ENCODE results near the gene CABLES2. TPM values are rescaled to one million over a fixed set of nuclear protein-coding genes. Genes with fewer than 3 reads are reported as not detected.

CABLES2 gene
- total RNA-seq, 2 experiments from 2014 or later, result 13.2 to 13.7 TPM

- H3K9me3 Mint-ChIP-seq, result no peaks in the 10 kb centered on the region
- no peak overlapping the region for H3K27ac Mint-ChIP-seq
- CTCF ChIA-PET, result no interaction called here
- H3K27me3 Mint-ChIP-seq, result no peaks in the 10 kb centered on the region
- DNase-seq, result no peak
- no peaks in the 10 kb centered on the region for H3K36me3 Mint-ChIP-seq (ENCODE audit: low read depth)
- H3K4me3 Mint-ChIP-seq, result no peak overlapping the region
- POLR2A ChIA-PET, result no interaction called here
- H3K4me1 Mint-ChIP-seq, result no peaks in the 10 kb centered on the region
These were observed 39.4 kb upstream of the CABLES2 start for GRCh38 chr20:62446481-62446880.

- DNase-seq, result no peak
- ChIA-PET POLR2A (no interaction called here), CTCF (no interaction called here)
- Mint-ChIP-seq H3K36me3 (ENCODE audit: low read depth) (no peaks in the 10 kb centered on the region), H3K4me1 (no peaks in the 10 kb centered on the region), H3K9me3 (no peaks in the 10 kb centered on the region), H3K27ac (no peak overlapping the region), H3K27me3 (no peaks in the 10 kb centered on the region), H3K4me3 (no peak overlapping the region)
These were observed 38.7 kb upstream of the CABLES2 start for GRCh38 chr20:62445553-62446340.

GRCh38 chr20:62444286-62444685, 37.2 kb upstream of the CABLES2 start:
- CTCF ChIA-PET, result no interaction called here

GRCh38 chr20:62441987-62442539, 35.0 kb upstream of the CABLES2 start:
- Mint-ChIP-seq H3K4me3 (no peak overlapping the region), H3K9me3 (no peaks in the 10 kb centered on the region), H3K36me3 (ENCODE audit: low read depth) (no peaks in the 10 kb centered on the region), H3K4me1 (no peaks in the 10 kb centered on the region), H3K27me3 (no peaks in the 10 kb centered on the region), H3K27ac (no peak overlapping the region)
- no peak for DNase-seq
- ChIA-PET POLR2A (no interaction called here), CTCF (no interaction called here)

More at GRCh38 chr20:62444286-62444685, 37.2 kb upstream of the CABLES2 start:
- Mint-ChIP-seq H3K4me3 (no peak overlapping the region), H3K9me3 (no peaks in the 10 kb centered on the region), H3K27ac (no peak overlapping the region), H3K4me1 (no peaks in the 10 kb centered on the region), H3K27me3 (no peaks in the 10 kb centered on the region), H3K36me3 (ENCODE audit: low read depth) (no peaks in the 10 kb centered on the region)
- POLR2A ChIA-PET, result no interaction called here
- DNase-seq, result no peak

- Mint-ChIP-seq H3K4me1 (no peaks in the 10 kb centered on the region), H3K27ac (no peak overlapping the region), H3K9me3 (no peaks in the 10 kb centered on the region), H3K4me3 (no peak overlapping the region), H3K36me3 (ENCODE audit: low read depth) (no peaks in the 10 kb centered on the region), H3K27me3 (peaks cover 13% of the 10 kb centered on the region)
- ChIA-PET CTCF (no interaction called here), POLR2A (no interaction called here)
- DNase-seq, result no peak
These were observed 32.1 kb upstream of the CABLES2 start for GRCh38 chr20:62439218-62439617.

GRCh38 chr20:62437927-62438326, 30.8 kb upstream of the CABLES2 start:
- Mint-ChIP-seq H3K36me3 (ENCODE audit: low read depth) (no peaks in the 10 kb centered on the region), H3K27me3 (peaks cover 20% of the 10 kb centered on the region), H3K4me1 (no peaks in the 10 kb centered on the region), H3K9me3 (no peaks in the 10 kb centered on the region), H3K27ac (no peak overlapping the region), H3K4me3 (no peak overlapping the region)
- ChIA-PET POLR2A (no interaction called here), CTCF (no interaction called here)
- DNase-seq, result no peak

- POLR2A ChIA-PET, result no interaction called here
- no peaks in the 10 kb centered on the region for H3K4me1 Mint-ChIP-seq
- H3K9me3 Mint-ChIP-seq, result no peaks in the 10 kb centered on the region
- no peaks in the 10 kb centered on the region for H3K36me3 Mint-ChIP-seq (ENCODE audit: low read depth)
- H3K4me3 Mint-ChIP-seq, result no peak overlapping the region
- DNase-seq, result no peak
- H3K27me3 Mint-ChIP-seq, result peaks cover 20% of the 10 kb centered on the region
- CTCF ChIA-PET, result no interaction called here
- no peak overlapping the region for H3K27ac Mint-ChIP-seq
These were observed 30.4 kb upstream of the CABLES2 start for GRCh38 chr20:62437496-62437895.

GRCh38 chr20:62436692-62437091, 29.6 kb upstream of the CABLES2 start:
- DNase-seq, result no peak
- Mint-ChIP-seq H3K4me3 (no peak overlapping the region), H3K9me3 (no peaks in the 10 kb centered on the region), H3K27me3 (peaks cover 20% of the 10 kb centered on the region), H3K36me3 (ENCODE audit: low read depth) (no peaks in the 10 kb centered on the region), H3K27ac (no peak overlapping the region), H3K4me1 (no peaks in the 10 kb centered on the region)
- ChIA-PET POLR2A (no interaction called here), CTCF (no interaction called here)

GRCh38 chr20:62433658-62434497, 26.8 kb upstream of the CABLES2 start:
- Mint-ChIP-seq H3K27ac (no peak overlapping the region), H3K9me3 (no peaks in the 10 kb centered on the region), H3K36me3 (ENCODE audit: low read depth) (no peaks in the 10 kb centered on the region), H3K4me3 (no peak overlapping the region), H3K4me1 (no peaks in the 10 kb centered on the region), H3K27me3 (peaks cover 20% of the 10 kb centered on the region)
- no peak for DNase-seq
- CTCF ChIA-PET, result no interaction called here
- POLR2A ChIA-PET, result no interaction called here

- H3K27ac Mint-ChIP-seq, result no peak overlapping the region
- ChIA-PET POLR2A (no interaction called here), CTCF (no interaction called here)
- H3K4me3 Mint-ChIP-seq, result no peak overlapping the region
- no peaks in the 10 kb centered on the region for H3K9me3 Mint-ChIP-seq
- peaks cover 20% of the 10 kb centered on the region for H3K27me3 Mint-ChIP-seq
- DNase-seq, result no peak
- H3K36me3 Mint-ChIP-seq (ENCODE audit: low read depth), result no peaks in the 10 kb centered on the region
- no peaks in the 10 kb centered on the region for H3K4me1 Mint-ChIP-seq
These were observed 23.9 kb upstream of the CABLES2 start for GRCh38 chr20:62430866-62431447.

GRCh38 chr20:62430311-62430853, 23.3 kb upstream of the CABLES2 start:
- no peak for DNase-seq
- Mint-ChIP-seq H3K36me3 (ENCODE audit: low read depth) (no peaks in the 10 kb centered on the region), H3K4me1 (no peaks in the 10 kb centered on the region), H3K27ac (no peak overlapping the region), H3K27me3 (peaks cover 17% of the 10 kb centered on the region), H3K9me3 (no peaks in the 10 kb centered on the region), H3K4me3 (no peak overlapping the region)
- ChIA-PET CTCF (no interaction called here), POLR2A (no interaction called here)

GRCh38 chr20:62429455-62430310, 22.6 kb upstream of the CABLES2 start:
- H3K27ac Mint-ChIP-seq, result no peak overlapping the region

More at GRCh38 chr20:62429455-62430310, 22.6 kb upstream of the CABLES2 start:
- Mint-ChIP-seq H3K9me3 (no peaks in the 10 kb centered on the region), H3K4me1 (no peaks in the 10 kb centered on the region), H3K36me3 (ENCODE audit: low read depth) (no peaks in the 10 kb centered on the region), H3K27me3 (peaks cover 12% of the 10 kb centered on the region), H3K4me3 (no peak overlapping the region)
- CTCF ChIA-PET, result no interaction called here
- no peak for DNase-seq
- POLR2A ChIA-PET, result no interaction called here

Measured in activated CD4-positive, alpha-beta memory T cell treated with anti-CD3 and anti-CD28 coated beads, Interleukin-2, amount 10 ng/mL, durations not matched to agents 7 days and 5 days (primary cell).